Skeletal muscle tissue (tissue), 4 donors: Measurements from ENCODE around the gene KAT7. TPM values are rescaled to one million over a fixed set of nuclear protein-coding genes. Genes with fewer than 3 reads are reported as not detected.

Experiments used
- H3K27ac ChIP-seq: one replicate; pipeline ENCODE4 v1.7.0; 2013; ENCODE audit warnings: mild to moderate bottlenecking, low read depth, low read length, inconsistent platforms
- H3K27me3 ChIP-seq, 3 donors: one replicate each; pipeline ENCODE4 v1.7.0; 2013; ENCODE audit warnings: low read length in 3 of 3; ENCODE audit not compliant: control insufficient read depth in 3 of 3, insufficient read depth in 3 of 3
- H3K36me3 ChIP-seq, 3 donors: one replicate each; pipeline ENCODE4 v1.7.0; 2013; ENCODE audit warnings: low read length in 3 of 3; ENCODE audit not compliant: control insufficient read depth in 3 of 3, insufficient read depth in 3 of 3
- H3K4me1 ChIP-seq, 3 donors: one replicate each; pipeline ENCODE4 v1.7.0; 2013; ENCODE audit warnings: low read length in 3 of 3, mild to moderate bottlenecking in 3 of 3; ENCODE audit not compliant: control insufficient read depth in 3 of 3, insufficient read depth in 3 of 3
- H3K4me3 ChIP-seq, 3 donors: one replicate each; pipeline ENCODE4 v1.7.0; 2013; ENCODE audit warnings: low read length in 3 of 3
- H3K9ac ChIP-seq, 3 donors: one replicate each; pipeline ENCODE4 v1.7.0; 2013; ENCODE audit warnings: low read length in 3 of 3, mild to moderate bottlenecking in 3 of 3, moderate library complexity in 2 of 3, low read depth in 1 of 3
- H3K9me3 ChIP-seq, 3 donors: one replicate each; pipeline ENCODE4 v1.7.0; 2013; ENCODE audit warnings: low read length in 3 of 3; ENCODE audit not compliant: control insufficient read depth in 3 of 3
- total RNA-seq: library from RNA; depleted of rRNA; stranded (reverse); fragments of >200 nt; gene quantifications from one replicate; pipeline ENCODE4 v1.2.3, GENCODE V29; 2014
- donor health status: Osteomylitis.

KAT7 gene
- total RNA-seq, 1 donor from 2014 or later: 23.5 TPM

DNA sequence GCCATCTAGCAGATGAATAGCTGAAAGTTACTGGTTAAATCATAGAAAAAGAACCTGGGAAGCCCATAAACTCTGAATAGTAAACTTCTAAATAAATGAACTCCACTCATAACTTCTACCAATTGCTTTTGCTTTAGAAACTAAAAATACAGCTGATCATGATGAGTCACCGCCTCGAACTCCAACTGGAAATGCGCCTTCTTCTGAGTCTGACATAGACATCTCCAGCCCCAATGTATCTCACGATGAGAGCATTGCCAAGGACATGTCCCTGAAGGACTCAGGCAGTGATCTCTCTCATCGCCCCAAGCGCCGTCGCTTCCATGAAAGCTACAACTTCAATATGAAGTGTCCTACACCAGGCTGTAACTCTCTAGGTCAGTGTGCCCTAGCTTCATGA, 9.7 kb downstream of the KAT7 start:
- H3K27me3 ChIP-seq: no peaks in the 10 kb centered on the region
- H3K9ac ChIP-seq: no peak overlapping the region
- H3K36me3 ChIP-seq: peaks cover 19 to 57% (median 42%) of the 10 kb centered on the region in 3 donors
- peaks cover 3 to 5% (median 4%) of the 10 kb centered on the region in 3 donors for H3K4me1 ChIP-seq
- no peak overlapping the region for H3K27ac ChIP-seq
- no peaks in the 10 kb centered on the region for H3K9me3 ChIP-seq
- H3K4me3 ChIP-seq: no peak overlapping the region

DNA sequence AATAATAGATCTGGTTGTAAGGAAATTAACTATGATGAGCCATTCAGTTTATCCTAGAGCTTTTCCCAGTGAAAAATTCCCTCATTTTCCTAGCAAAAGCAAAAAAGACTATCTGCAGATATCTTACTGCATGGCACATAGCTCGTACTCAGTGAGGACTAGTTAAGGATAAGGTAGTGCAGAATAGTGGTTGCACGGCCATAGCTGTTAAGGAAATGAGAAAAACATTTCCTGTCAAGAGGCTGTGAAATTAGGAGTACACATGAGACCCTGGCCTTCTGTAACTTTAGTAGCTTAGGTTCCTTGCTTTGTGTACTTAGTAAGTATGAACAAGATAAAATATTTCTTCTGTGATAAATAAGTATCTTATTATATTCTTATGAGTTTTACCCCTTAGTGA, 10.3 kb downstream of the KAT7 start:
- H3K4me3 ChIP-seq: no peak overlapping the region
- H3K9me3 ChIP-seq: no peaks in the 10 kb centered on the region
- peaks cover 3 to 5% (median 4%) of the 10 kb centered on the region in 3 donors for H3K4me1 ChIP-seq
- H3K27me3 ChIP-seq: no peaks in the 10 kb centered on the region
- H3K9ac ChIP-seq: no peak overlapping the region
- no peak overlapping the region for H3K27ac ChIP-seq
- peaks cover 19 to 56% (median 41%) of the 10 kb centered on the region in 3 donors for H3K36me3 ChIP-seq

DNA sequence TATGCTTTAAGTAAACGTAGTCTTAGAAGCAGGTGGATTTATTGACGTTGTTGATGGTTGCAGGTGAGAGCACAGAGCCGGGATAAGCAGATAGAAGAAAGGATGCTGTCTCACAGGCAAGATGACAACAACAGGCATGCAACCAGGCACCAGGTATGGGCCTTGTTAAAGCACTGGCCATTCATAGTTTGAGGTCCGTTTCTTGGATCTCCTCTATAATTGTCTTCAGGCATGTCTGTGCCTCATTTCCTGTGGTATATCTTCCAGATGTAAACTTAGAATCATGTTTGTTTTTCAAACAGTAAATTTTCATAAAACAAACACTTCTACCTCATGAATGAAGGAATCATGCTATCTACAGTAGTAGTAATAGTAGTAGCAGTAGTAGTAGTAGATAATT, 20.6 kb downstream of the KAT7 start:
- Histone ChIP-seq H3K9ac (no peak overlapping the region), H3K9me3 (no peaks in the 10 kb centered on the region), H3K27ac (no peak overlapping the region), H3K36me3 (peaks cover 16 to 61% (median 47%) of the 10 kb centered on the region in 3 donors), H3K4me1 (no peaks in the 10 kb centered on the region), H3K4me3 (no peak overlapping the region), H3K27me3 (no peaks in the 10 kb centered on the region)

DNA sequence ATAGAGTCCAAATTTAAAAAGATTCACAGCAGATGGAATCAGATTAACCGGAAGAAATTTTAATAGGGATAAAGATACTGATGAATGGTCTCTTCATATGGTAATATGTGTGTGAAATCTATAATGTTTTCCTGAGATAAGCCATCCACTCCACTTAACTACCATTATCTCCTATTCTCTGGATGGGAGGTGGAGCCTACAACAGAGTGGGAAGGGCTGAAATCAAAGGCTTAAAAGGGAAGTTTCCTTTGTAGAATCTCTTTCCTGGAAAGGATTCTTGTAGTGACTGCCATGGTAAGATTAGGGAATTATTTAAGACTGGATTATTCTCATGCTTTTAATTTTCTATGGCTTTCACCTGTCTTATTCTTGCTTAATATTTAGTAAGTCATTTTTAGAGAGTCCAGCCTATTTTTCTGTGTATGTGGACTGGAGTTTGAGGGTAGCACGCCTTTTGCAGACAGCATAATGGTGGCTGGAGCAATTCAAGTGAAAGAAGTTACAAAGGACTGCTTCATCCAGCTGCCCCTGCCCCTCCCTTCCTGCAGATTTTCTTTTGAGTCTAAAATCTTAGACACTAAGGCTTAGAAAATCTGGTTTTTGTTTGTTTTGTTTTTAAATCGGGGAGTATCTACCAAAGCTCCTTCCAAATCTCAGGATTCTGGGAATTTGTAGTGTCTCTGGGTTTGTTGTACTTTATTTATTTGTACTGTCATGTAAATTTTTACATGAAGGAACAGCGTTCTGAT, 26.5 kb downstream of the KAT7 start:
- Histone ChIP-seq H3K27ac (no peak overlapping the region), H3K9me3 (no peaks in the 10 kb centered on the region), H3K36me3 (peaks cover 18 to 42% (median 39%) of the 10 kb centered on the region in 3 donors), H3K9ac (peak overlapping the region in 1 of 3 donors; percentile 42), H3K27me3 (no peaks in the 10 kb centered on the region), H3K4me3 (no peak overlapping the region), H3K4me1 (peaks cover 0 to 16% (median 13%) of the 10 kb centered on the region in 3 donors)

DNA sequence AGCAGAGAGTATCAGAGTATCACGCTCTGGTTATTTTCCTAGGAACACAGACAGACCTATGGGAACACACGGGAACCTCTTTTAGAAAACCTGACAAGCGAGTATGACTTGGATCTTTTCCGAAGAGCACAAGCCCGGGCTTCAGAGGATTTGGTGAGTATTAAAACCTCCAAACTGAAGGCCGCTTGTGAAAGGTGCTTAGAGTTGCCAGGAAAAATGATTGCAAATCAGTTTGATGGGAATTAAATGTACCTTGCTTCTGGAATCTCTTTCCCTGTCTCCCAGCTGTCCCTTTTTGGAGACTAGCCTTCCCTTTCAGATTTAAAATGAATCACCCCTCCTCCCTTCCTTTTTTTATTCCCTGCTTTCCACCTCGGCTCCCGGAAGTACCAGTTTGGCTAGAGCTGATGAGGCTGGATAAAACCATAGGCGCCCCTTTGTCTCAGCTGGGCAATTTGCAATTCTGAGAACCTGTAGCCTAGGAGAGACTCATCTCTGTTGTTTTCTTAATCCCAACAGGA, 27.3 kb downstream of the KAT7 start:
- H3K36me3 ChIP-seq: peaks cover 18 to 39% (median 35%) of the 10 kb centered on the region in 3 donors

DNA sequence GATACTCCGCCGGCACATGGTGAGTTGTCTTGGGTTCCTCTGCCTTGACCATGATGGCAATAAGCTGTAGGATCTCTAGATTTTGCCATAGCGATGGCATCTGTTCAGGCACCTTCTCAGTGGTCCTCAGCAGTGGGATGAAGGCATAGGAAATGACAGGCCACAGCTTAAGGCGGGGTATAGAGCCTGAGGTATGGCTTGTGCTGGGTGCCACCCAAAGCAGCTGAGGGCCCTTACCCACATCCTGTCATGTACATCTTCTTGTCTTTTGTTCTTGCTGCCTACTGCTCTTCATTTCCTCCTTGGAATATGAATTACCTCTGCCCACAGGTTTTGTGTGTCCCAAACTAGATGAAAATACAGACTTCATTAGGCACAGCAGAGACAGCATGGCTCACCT, 29.5 kb downstream of the KAT7 start:
- Histone ChIP-seq H3K9me3 (no peaks in the 10 kb centered on the region), H3K4me1 (peaks cover 3 to 16% (median 16%) of the 10 kb centered on the region in 3 donors), H3K27me3 (no peaks in the 10 kb centered on the region), H3K36me3 (peaks cover 26 to 55% (median 53%) of the 10 kb centered on the region in 3 donors), H3K9ac (no peak overlapping the region), H3K27ac (no peak overlapping the region), H3K4me3 (no peak overlapping the region)

More for the DNA sequence above, 27.3 kb downstream of the KAT7 start:
- no peak overlapping the region for H3K27ac ChIP-seq
- peaks cover 0 to 16% (median 13%) of the 10 kb centered on the region in 3 donors for H3K4me1 ChIP-seq
- no peak overlapping the region for H3K4me3 ChIP-seq
- H3K9ac ChIP-seq: peak overlapping the region in 1 of 3 donors; percentile 42
- no peaks in the 10 kb centered on the region for H3K9me3 ChIP-seq
- no peaks in the 10 kb centered on the region for H3K27me3 ChIP-seq

DNA sequence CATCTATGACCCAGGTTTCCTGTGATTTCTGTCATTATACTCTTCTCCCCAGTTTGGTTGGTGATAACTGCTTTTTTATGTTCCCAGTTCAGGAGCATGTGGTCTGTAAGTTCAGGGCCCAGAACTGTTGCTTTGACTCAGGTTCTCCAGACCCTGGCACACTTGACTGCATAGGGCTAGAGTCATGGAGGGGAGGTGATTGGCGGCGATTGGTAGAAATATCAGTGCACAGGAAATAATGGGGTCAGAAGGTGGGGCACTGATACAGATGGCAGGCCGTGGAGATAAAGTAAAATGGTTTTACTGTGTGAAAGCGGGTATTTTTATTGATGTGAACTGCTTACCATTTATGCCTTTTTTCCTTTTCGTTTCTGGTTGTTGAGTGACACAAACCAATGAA, 30.7 kb downstream of the KAT7 start:
- H3K4me1 ChIP-seq: peaks cover 4 to 16% (median 16%) of the 10 kb centered on the region in 3 donors
- H3K36me3 ChIP-seq: peaks cover 30 to 58% (median 55%) of the 10 kb centered on the region in 3 donors
- H3K4me3 ChIP-seq: no peak overlapping the region
- H3K9me3 ChIP-seq: no peaks in the 10 kb centered on the region
- no peak overlapping the region for H3K9ac ChIP-seq
- no peaks in the 10 kb centered on the region for H3K27me3 ChIP-seq
- H3K27ac ChIP-seq: no peak overlapping the region

DNA sequence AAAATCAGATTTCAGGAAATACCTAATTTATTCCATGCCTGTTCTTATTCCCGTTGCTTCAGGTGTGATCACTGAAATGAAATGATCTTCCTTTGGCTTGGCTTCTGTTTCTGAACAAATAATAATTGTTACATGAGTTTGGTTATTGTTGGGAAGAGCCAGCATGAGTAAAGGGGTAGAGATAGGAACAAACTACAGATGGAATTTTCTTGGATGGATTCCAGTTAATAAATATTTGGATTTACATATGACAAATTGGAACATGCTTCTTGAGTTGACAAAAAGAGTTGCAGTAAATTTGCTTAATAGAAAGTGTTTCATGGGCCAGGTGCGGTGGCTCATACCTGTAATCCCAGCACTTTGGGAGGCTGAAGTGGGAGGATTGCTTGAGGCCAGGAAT, 31.2 kb downstream of the KAT7 start:
- H3K36me3 ChIP-seq: peaks cover 30 to 56% (median 55%) of the 10 kb centered on the region in 3 donors
- no peak overlapping the region for H3K4me3 ChIP-seq
- H3K4me1 ChIP-seq: peaks cover 4 to 16% (median 15%) of the 10 kb centered on the region in 3 donors
- no peaks in the 10 kb centered on the region for H3K9me3 ChIP-seq
- H3K9ac ChIP-seq: no peak overlapping the region
- H3K27me3 ChIP-seq: no peaks in the 10 kb centered on the region
- no peak overlapping the region for H3K27ac ChIP-seq

DNA sequence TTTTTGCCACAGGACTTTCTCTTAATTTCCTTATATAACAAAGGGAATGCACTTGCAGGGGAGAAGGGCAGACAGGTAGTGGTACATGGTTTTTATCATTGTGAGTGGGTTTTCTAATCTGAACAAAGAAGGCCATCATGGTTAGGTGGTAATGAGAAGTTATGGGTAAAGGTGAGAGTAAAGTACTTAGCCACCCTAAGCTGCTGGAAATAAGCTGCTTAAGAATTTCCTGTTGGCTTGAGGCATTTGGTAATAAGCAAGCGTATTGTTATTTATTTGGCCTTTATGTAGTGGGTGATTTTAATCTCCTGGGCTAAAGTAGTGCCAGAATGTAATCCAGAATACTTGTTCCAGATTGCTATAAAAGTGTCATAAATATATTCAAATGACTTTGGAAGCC, 32.3 kb downstream of the KAT7 start:
- no peaks in the 10 kb centered on the region for H3K27me3 ChIP-seq
- no peaks in the 10 kb centered on the region for H3K9me3 ChIP-seq
- no peak overlapping the region for H3K27ac ChIP-seq
- peaks cover 4 to 12% (median 5%) of the 10 kb centered on the region in 3 donors for H3K4me1 ChIP-seq
- H3K36me3 ChIP-seq: peaks cover 30 to 62% (median 51%) of the 10 kb centered on the region in 3 donors
- peak overlapping the region in 1 of 3 donors; percentile 25 for H3K9ac ChIP-seq
- H3K4me3 ChIP-seq: no peak overlapping the region

DNA sequence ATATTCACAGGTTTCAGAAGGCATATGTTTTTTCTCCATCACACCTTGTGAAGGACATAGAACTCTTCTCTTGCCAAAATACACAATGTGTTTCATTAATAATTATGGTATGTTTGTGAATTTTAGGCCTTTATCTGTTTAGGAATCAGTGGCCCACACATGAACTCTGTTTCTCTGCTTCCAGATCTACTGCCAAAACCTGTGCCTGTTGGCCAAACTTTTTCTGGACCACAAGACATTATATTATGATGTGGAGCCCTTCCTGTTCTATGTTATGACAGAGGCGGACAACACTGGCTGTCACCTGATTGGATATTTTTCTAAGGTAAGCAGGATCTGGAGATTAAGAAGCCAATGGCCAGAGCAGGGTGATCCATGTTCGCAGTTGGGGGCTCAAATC, 33.0 kb downstream of the KAT7 start:
- H3K27ac ChIP-seq: no peak overlapping the region
- peaks cover 30 to 68% (median 56%) of the 10 kb centered on the region in 3 donors for H3K36me3 ChIP-seq
- no peaks in the 10 kb centered on the region for H3K27me3 ChIP-seq
- H3K9ac ChIP-seq: no peak overlapping the region
- no peaks in the 10 kb centered on the region for H3K9me3 ChIP-seq
- no peak overlapping the region for H3K4me3 ChIP-seq
- H3K4me1 ChIP-seq: peaks cover 0 to 6% (median 4%) of the 10 kb centered on the region in 3 donors
